SK-N-SH (cell line): ENCODE measurements around the gene CRIM1. TPM values are rescaled to one million over a fixed set of nuclear protein-coding genes. Genes with fewer than 3 reads are reported as not detected.
A peak's percentile ranks its signal among the peaks of the same experiment; 100 is the strongest.

Experiments
- CTCF ChIA-PET: fragments of 300-600, 350-600 bp; formaldehyde crosslinking; extraction: SDS; loops from one replicate; lab custom pipeline; 2021; lab: Yijun Ruan, JAX
- POLR2A ChIA-PET: fragments of 350-600 bp; sonication (Branson Sonifier 250); formaldehyde crosslinking; extraction: SDS; loops from one replicate; lab custom pipeline; 2020; ENCODE audit warnings: antibody characterized with exemption, inconsistent platforms; lab: Yijun Ruan, JAX
- DNase-seq: peaks from one replicate; pipeline ENCODE4 v3.0.0; 2012
- H2AFZ ChIP-seq: fragments of 200-600 bp; sonication (generic); 2 replicates; pipeline ENCODE4 v1.8.1; 2016; ENCODE audit warnings: antibody characterized with exemption, mild to moderate bottlenecking, low read depth
- H3F3A ChIP-seq: fragments of 200-600 bp; sonication (generic); replicated peaks from 2 replicates; pipeline ENCODE3; 2016; ENCODE audit warnings: antibody characterized with exemption, mild to moderate bottlenecking; ENCODE audit not compliant: insufficient read depth
- H3K27ac ChIP-seq, 2 experiments: fragments of 200-500 bp in 1 of 2; fragments of 200-600 bp in 1 of 2; sonication (Bioruptor generic) in 1 of 2; sonication (generic), shearing (Covaris generic) in 1 of 2; 2 replicates each; pipeline versions ENCODE4 v1.5.1 to v1.6.1; 2014 to 2016; ENCODE audit warnings: low read depth in 2 of 2, inconsistent platforms in 1 of 2, low read length in 1 of 2, mild to moderate bottlenecking in 1 of 2, mixed read lengths in 1 of 2
- H3K27me3 ChIP-seq: fragments of 200-600 bp; sonication (generic), shearing (Covaris generic); 2 replicates; pipeline ENCODE4 v1.6.1; 2016; ENCODE audit warnings: mixed run types; ENCODE audit not compliant: insufficient read depth
- H3K36me3 ChIP-seq, 2 experiments: fragments of 200-500 bp in 1 of 2; fragments of 200-600 bp in 1 of 2; sonication (Bioruptor generic) in 1 of 2; sonication (generic) in 1 of 2; replicated peaks in 1 of 2; 2 replicates each; pipeline versions ENCODE3 to v1.5.1; 2014 to 2016; ENCODE audit warnings: low read length in 1 of 2, mild to moderate bottlenecking in 1 of 2; ENCODE audit not compliant: insufficient read depth in 2 of 2, control insufficient read depth in 1 of 2
- H3K4me1 ChIP-seq, 2 experiments: fragments of 200-500 bp in 1 of 2; fragments of 200-600 bp in 1 of 2; sonication (Bioruptor generic) in 1 of 2; sonication (generic), shearing (Covaris generic) in 1 of 2; 2 replicates each; pipeline versions ENCODE4 v1.5.1 to v1.6.1; 2014 to 2016; ENCODE audit warnings: low read depth in 1 of 2, low read length in 1 of 2, mixed run types in 1 of 2; ENCODE audit not compliant: insufficient read depth in 2 of 2, control insufficient read depth in 1 of 2
- H3K4me2 ChIP-seq: fragments of 200-600 bp; sonication (generic), shearing (Covaris generic); 2 replicates; pipeline ENCODE4 v1.6.1; 2017; ENCODE audit warnings: mixed run types
- H3K4me3 ChIP-seq, 2 experiments: fragments of 200-500 bp in 1 of 2; fragments of 200-600 bp in 1 of 2; sonication (Bioruptor generic) in 1 of 2; sonication (generic), shearing (Covaris generic) in 1 of 2; 2 replicates each; pipeline versions ENCODE4 v1.5.1 to v1.8.1; 2014 to 2016; ENCODE audit warnings: low read depth in 2 of 2, inconsistent platforms in 1 of 2, low read length in 1 of 2, mild to moderate bottlenecking in 1 of 2, mixed read lengths in 1 of 2, moderate library complexity in 1 of 2
- H3K79me2 ChIP-seq: fragments of 200-600 bp; sonication (generic); 2 replicates; pipeline ENCODE4 v1.8.1; 2017; ENCODE audit warnings: mild to moderate bottlenecking; ENCODE audit not compliant: insufficient read depth
- H3K9ac ChIP-seq: fragments of 200-600 bp; sonication (generic); 2 replicates; pipeline ENCODE4 v1.6.1; 2017; ENCODE audit warnings: mixed run types
- H3K9me2 ChIP-seq: fragments of 200-600 bp; sonication (generic); 2 replicates; pipeline ENCODE4 v1.6.1; 2017; ENCODE audit warnings: mixed run types
- H3K9me3 ChIP-seq: fragments of 200-600 bp; sonication (generic); 2 replicates; pipeline ENCODE4 v1.6.1; 2017; ENCODE audit warnings: mixed run types, mild to moderate bottlenecking, moderate library complexity
- H4K20me1 ChIP-seq: fragments of 200-600 bp; sonication (generic); 2 replicates; pipeline ENCODE4 v1.6.1; 2017; ENCODE audit warnings: mild to moderate bottlenecking, mixed run types; ENCODE audit not compliant: insufficient read depth
- CHD2 ChIP-seq: fragments of 150-350 bp; IDR thresholded peaks from 2 replicates; pipeline ENCODE4 v1.6.1; 2018; ENCODE audit warnings: low read length; ENCODE audit not compliant: partially characterized antibody
- ELF1 ChIP-seq: IDR thresholded peaks from 2 replicates; pipeline ENCODE4 v1.4.0; 2012
- EP300 ChIP-seq, 2 experiments: IDR thresholded peaks; 2 replicates each; pipeline versions ENCODE4 v1.4.0 to v1.6.1; 2012; ENCODE audit warnings: borderline replicate concordance in 1 of 2, low read depth in 1 of 2, low read length in 1 of 2
- FOSL2 ChIP-seq: IDR thresholded peaks from 2 replicates; pipeline ENCODE4 v1.4.0; 2012; ENCODE audit warnings: low read depth, mild to moderate bottlenecking, moderate library complexity, borderline replicate concordance
- GABPA ChIP-seq: IDR thresholded peaks from 2 replicates; pipeline ENCODE4 v1.4.0; 2012; ENCODE audit warnings: low read depth, mild to moderate bottlenecking
- IRF3 ChIP-seq: fragments of 150-350 bp; IDR thresholded peaks from 2 replicates; pipeline ENCODE4 v1.6.1; 2016; ENCODE audit warnings: mild to moderate bottlenecking, low read depth, low read length
- JUND ChIP-seq: IDR thresholded peaks from 2 replicates; pipeline ENCODE4 v1.4.0; 2012
- MXI1 ChIP-seq: IDR thresholded peaks from 2 replicates; pipeline ENCODE4 v1.6.1; 2012; ENCODE audit warnings: mild to moderate bottlenecking, low read depth, low read length, improper control_type of control experiment
- NFIC ChIP-seq: IDR thresholded peaks from 2 replicates; pipeline ENCODE4 v1.4.0; 2012; ENCODE audit warnings: borderline replicate concordance
- NRF1 ChIP-seq: IDR thresholded peaks from 2 replicates; pipeline ENCODE4 v1.6.1; 2012; ENCODE audit warnings: low read depth, mild to moderate bottlenecking, low read length
- POLR2AphosphoS5 ChIP-seq: IDR thresholded peaks from 2 replicates; pipeline ENCODE4 v1.6.1; 2012; ENCODE audit warnings: low read depth, low read length
- RCOR1 ChIP-seq: fragments of 150-350 bp; IDR thresholded peaks from 2 replicates; pipeline ENCODE4 v1.6.1; 2017; ENCODE audit warnings: antibody characterized with exemption, low read length
- REST ChIP-seq: IDR thresholded peaks from 2 replicates; pipeline ENCODE4 v1.6.1; 2012; ENCODE audit warnings: mild to moderate bottlenecking, low read depth, low read length, moderate library complexity
- RXRA ChIP-seq: IDR thresholded peaks from 2 replicates; pipeline ENCODE4 v1.4.0; 2012; ENCODE audit warnings: low read depth, mild to moderate bottlenecking, borderline replicate concordance
- SIN3A ChIP-seq: IDR thresholded peaks from 2 replicates; pipeline ENCODE4 v1.6.1; 2012; ENCODE audit warnings: low read depth, mild to moderate bottlenecking, low read length, moderate library complexity, borderline replicate concordance
- SMC3 ChIP-seq: IDR thresholded peaks from 2 replicates; pipeline ENCODE4 v1.6.1; 2012; ENCODE audit warnings: low read depth, low read length, improper control_type of control experiment
- TAF1 ChIP-seq: IDR thresholded peaks from 2 replicates; pipeline ENCODE4 v1.6.1; 2012; ENCODE audit warnings: low read depth, mild to moderate bottlenecking, low read length, moderate library complexity, borderline replicate concordance
- TEAD4 ChIP-seq: IDR thresholded peaks from 2 replicates; pipeline ENCODE4 v1.4.0; 2012; ENCODE audit warnings: mild to moderate bottlenecking, borderline replicate concordance; ENCODE audit not compliant: insufficient read depth
- YY1 ChIP-seq: IDR thresholded peaks from 2 replicates; pipeline ENCODE4 v1.4.0; 2012; ENCODE audit warnings: low read depth, mild to moderate bottlenecking
- ZBTB33 ChIP-seq: IDR thresholded peaks from 2 replicates; pipeline ENCODE4 v1.4.0; 2012; ENCODE audit warnings: low read depth, borderline replicate concordance
- WGBS: methylation state at CpG from one replicate; pipeline ENCODE4 v1.1.6; 2017; ENCODE audit warnings: low lambda C conversion rate; 5-methylcytosine and 5-hydroxymethylcytosine counted together
- polyA plus RNA-seq, 3 experiments: library from polyadenylated mRNA; depleted of rRNA; stranded (reverse); fragments of >200 nt; gene quantifications; 2 replicates each; pipeline ENCODE4 v1.2.3, GENCODE V29; 2012

CRIM1 gene
- polyA plus RNA-seq, 1 of the 3 experiments (the other 2 are of a cell fraction) = 244 TPM

GRCh38 chr2:36361396-36361795 is 5.8 kb downstream of the CRIM1 start:
- Histone ChIP-seq H3K4me3 (peak overlapping the region in 1 of 2 experiments; percentile 91; a peak in 3 of 4 replicates), H3F3A (peaks cover 58% of the 10 kb centered on the region), H3K4me2 (peak overlapping the region; percentile 84), H3K9ac (peak overlapping the region; percentile 94), H3K9me3 (no peaks in the 10 kb centered on the region), H2AFZ (no peak overlapping the region), H3K27ac (peak overlapping the region in 1 of 2 experiments; percentile 96; a peak in 2 of 4 replicates), H3K36me3 (peaks cover 0 to 30% of the 10 kb centered on the region in 2 experiments), H3K79me2 (peaks cover 100% of the 10 kb centered on the region), H3K4me1 (peaks cover 2 to 56% of the 10 kb centered on the region in 2 experiments), H3K9me2 (no peaks in the 10 kb centered on the region), H4K20me1 (peaks cover 73% of the 10 kb centered on the region), H3K27me3 (no peaks in the 10 kb centered on the region)
- TF ChIP-seq POLR2AphosphoS5 = 0 out of 2 replicates have a peak, but pooled peaks have one; percentile 17
- TF ChIP-seq ELF1 = no peak
- POLR2A ChIA-PET = no interaction called here
- WGBS = 39% methylated on average over 3 of the region's 3 CpGs
- CTCF ChIA-PET = interaction anchor here (1.3 kb wide), 1 partner anchor 9 kb away, joined by 4 read pairs; no protein-coding TSS in a partner anchor
- no peak for DNase-seq

- Histone ChIP-seq H3K27ac (peak overlapping the region; percentile 64 to 96; a peak in 3 of 4 replicates), H4K20me1 (peaks cover 73% of the 10 kb centered on the region), H3K9me2 (no peaks in the 10 kb centered on the region), H3K4me3 (peak overlapping the region in 1 of 2 experiments; percentile 91; a peak in 2 of 4 replicates), H3K4me2 (peak overlapping the region; percentile 84), H3K36me3 (peaks cover 0 to 31% of the 10 kb centered on the region in 2 experiments), H3K79me2 (peaks cover 100% of the 10 kb centered on the region), H3K4me1 (peaks cover 2 to 65% of the 10 kb centered on the region in 2 experiments), H3K27me3 (no peaks in the 10 kb centered on the region), H3K9ac (peak overlapping the region; percentile 94), H3K9me3 (no peaks in the 10 kb centered on the region), H3F3A (peaks cover 61% of the 10 kb centered on the region), H2AFZ (no peak overlapping the region)
- CTCF ChIA-PET = interaction anchor here (1.3 kb wide), 1 partner anchor 10 kb away, joined by 4 read pairs; no protein-coding TSS in a partner anchor
- 20% methylated on average over 3 of the region's 3 CpGs for WGBS
- POLR2A ChIA-PET = no interaction called here
- no peak for DNase-seq
- TF ChIP-seq FOSL2 = peak; percentile 34; the same call in 1 of the 2 replicates
- no peak for TF ChIP-seq CHD2
- TF ChIP-seq SMC3 = no peak
- peak; percentile 36; the same call in 1 of the 2 replicates for TF ChIP-seq POLR2AphosphoS5
- TF ChIP-seq SIN3A = no peak
- no peak for TF ChIP-seq ZBTB33
- TF ChIP-seq JUND = no peak
- TF ChIP-seq NRF1 = no peak
- peak; percentile 4; the same call in 1 of the 2 replicates for TF ChIP-seq NFIC
- TF ChIP-seq GABPA = no peak
- no peak for TF ChIP-seq RCOR1
- TF ChIP-seq TAF1 = peak; percentile 28; the same call in 1 of the 2 replicates
- no peak for TF ChIP-seq YY1
- no peak for TF ChIP-seq REST
- TF ChIP-seq ELF1 = no peak
- TF ChIP-seq TEAD4 = 0 out of 2 replicates have a peak, but pooled peaks have one; percentile 18
- no peak for TF ChIP-seq RXRA
- no peak for TF ChIP-seq MXI1
- no peak for TF ChIP-seq IRF3
- TF ChIP-seq EP300 (IDR thresholded peaks at IDR 0.05; ENCODE audit: borderline replicate concordance in 1 of 2, low read depth in 1 of 2, low read length in 1 of 2) = no peak
Observed at GRCh38 chr2:36362291-36362690, 6.7 kb downstream of the CRIM1 start.
